GM12878 (cell line): ENCODE measurements around the gene SOAT2.

ENCODE experiments used
- CREM ChIP-seq: IDR thresholded peaks from 2 replicates; pipeline ENCODE4 v1.6.1; 2014; ENCODE audit warnings: antibody characterized with exemption, low read depth
- POLR2A ChIP-seq: IDR thresholded peaks from 2 replicates; pipeline ENCODE4 v1.6.1; 2011; ENCODE audit warnings: low read depth, mild to moderate bottlenecking, low read length
- RELB ChIP-seq: fragments of 450-650 bp; IDR thresholded peaks from 2 replicates; pipeline ENCODE4 v1.6.1; 2017; ENCODE audit warnings: low read depth, mild to moderate bottlenecking, moderate library complexity

DNA sequence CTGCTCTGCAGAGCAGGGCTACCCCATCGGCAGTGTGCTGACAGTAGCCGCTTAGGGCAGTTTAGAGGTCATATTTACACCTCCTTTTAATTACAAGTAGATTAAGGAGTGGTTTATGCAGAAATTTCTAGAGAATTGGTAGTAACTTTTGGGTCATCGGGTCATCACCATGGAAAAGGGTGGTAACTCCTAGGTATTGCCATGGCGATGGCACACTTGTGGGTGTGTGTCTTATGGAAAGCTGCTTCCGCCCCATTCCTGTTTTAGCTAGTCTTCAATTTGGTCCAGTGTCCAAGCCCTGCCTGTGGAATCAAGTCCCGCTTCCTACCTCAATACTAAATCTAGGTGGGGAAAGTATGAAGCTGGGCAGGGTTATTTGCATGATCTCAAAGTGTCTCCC lies 47.8 kb downstream of the SOAT2 start:
- TF ChIP-seq CREM (no peak), RELB (no peak), POLR2A (no peak)
